K562 (cell line): ENCODE data around the gene RNF181. TPM values are rescaled to one million over a fixed set of nuclear protein-coding genes. Genes with fewer than 3 reads are reported as not detected.
A peak's percentile ranks its signal among the peaks of the same experiment; 100 is the strongest.

Experiments
- CC2D1A ChIP-seq: fragments of 450-650 bp; IDR thresholded peaks from 2 replicates; pipeline ENCODE4 v1.6.1; 2017; ENCODE audit warnings: mild to moderate bottlenecking
- DIDO1 ChIP-seq: fragments of 450-650 bp; IDR thresholded peaks from 2 replicates; pipeline ENCODE4 v1.6.1; 2016; ENCODE audit warnings: low read depth, missing biosample characterization, missing genetic modification characterization
- ETV1 ChIP-seq: fragments of 450-650 bp; conservative IDR thresholded peaks from 2 replicates; pipeline ENCODE4 v1.6.1; 2016; ENCODE audit warnings: missing genetic modification characterization, control low read depth, low read depth, missing compliant biosample characterization
- PRDM10 ChIP-seq: fragments of 450-650 bp; IDR thresholded peaks from 2 replicates; pipeline ENCODE4 v1.6.1; 2018; ENCODE audit not compliant: partially characterized antibody
- PURB ChIP-seq: sonication (generic); formaldehyde crosslinking; IDR thresholded peaks from 2 replicates; pipeline ENCODE4 v1.9.0; 2021; ENCODE audit warnings: low read depth, mild to moderate bottlenecking, missing genetic modification reagents
- SFPQ ChIP-seq: fragments of 200-400 bp; formaldehyde crosslinking; IDR thresholded peaks from 2 replicates; pipeline ENCODE4 v1.6.1; 2017; ENCODE audit warnings: mild to moderate bottlenecking, low read depth, low read length, moderate library complexity
- ZFP30 ChIP-seq: fragments of 250-450 bp; sonication (Bioruptor Pico); IDR thresholded peaks from 2 replicates; pipeline ENCODE4 v1.8.0; 2022; ENCODE audit warnings: moderate library complexity, mild to moderate bottlenecking, inconsistent platforms, borderline replicate concordance
- ZMIZ1 ChIP-seq, 2 experiments: fragments of 150-350 bp in 1 of 2; IDR thresholded peaks; 2 replicates each; pipeline ENCODE4 v1.6.1; 2012 to 2016; ENCODE audit warnings: low read depth in 2 of 2, low read length in 2 of 2, mild to moderate bottlenecking in 1 of 2, moderate library complexity in 1 of 2
- ZNF263 ChIP-seq: sonication (generic); formaldehyde crosslinking; IDR thresholded peaks from 2 replicates; pipeline ENCODE4 v1.8.0; 2022; ENCODE audit warnings: mild to moderate bottlenecking, missing genetic modification reagents, borderline replicate concordance
- ZNF586 ChIP-seq: fragments of 450-650 bp; formaldehyde crosslinking; conservative IDR thresholded peaks from 2 replicates; pipeline ENCODE4 v1.4.0; 2020; ENCODE audit warnings: mild to moderate bottlenecking, moderate library complexity
- ZNF780A ChIP-seq: fragments of 250-450 bp; sonication (Bioruptor Pico); IDR thresholded peaks from 2 replicates; pipeline ENCODE4 v1.5.0; 2021; ENCODE audit warnings: mild to moderate bottlenecking
- polyA plus RNA-seq, 8 experiments: library from polyadenylated mRNA; depleted of rRNA in 4 of 8; stranded (reverse) in 5 of 8; unstranded in 3 of 8; fragments of >200 nt; fragmentation: Nextera tagmentation in 2 of 8; fragmentation: Illumina TruSeq in 1 of 8; extraction: Ambion mirVana in 2 of 8; extraction: Trizol in 1 of 8; gene quantifications; 2 replicates each; pipeline versions ENCODE4 v1.2.1 to v1.2.3, GENCODE V29; 2011 to 2014; ENCODE audit warnings: inconsistent platforms in 1 of 8, missing spikeins in 1 of 8
- total RNA-seq, 7 experiments: library from RNA; depleted of rRNA in 6 of 7; stranded (reverse); fragments of >200 nt in 6 of 7; fragmentation: Illumina TruSeq in 2 of 7; extraction: Trizol in 2 of 7; gene quantifications; 2 replicates each; pipeline versions ENCODE4 v1.2.1 to v1.2.3, GENCODE V29; 2011 to 2021; ENCODE audit warnings: low replicate concordance in 1 of 7

The RNF181 gene
- total and polyA plus RNA-seq, 9 of the 15 experiments (the other 6 are each of a cell fraction or from before 2014, with no cell fraction given), result 139 to 492 (median 253) TPM

GRCh38 chr2:85584857-85585780, 10.4 kb upstream of the RNF181 start (continued):
- TF ChIP-seq PRDM10, result peak; percentile 91
- no peak for TF ChIP-seq ZFP30
- TF ChIP-seq ETV1, result peak; percentile 95
- 0 out of 4 replicates have a peak, but pooled peaks of 1 of the 2 experiments have one; percentile 41 for TF ChIP-seq ZMIZ1 (IDR thresholded peaks at IDR 0.05; ENCODE audit: low read depth in 2 of 2, low read length in 2 of 2)
- TF ChIP-seq CC2D1A, result no peak
- no peak for TF ChIP-seq DIDO1
- TF ChIP-seq SFPQ, result no peak
- TF ChIP-seq ZNF586 (CRISPR knock-in tag), result no peak
- TF ChIP-seq ZNF780A (CRISPR knock-in tag), result no peak
- peak; percentile 70; the same call in 1 of the 2 replicates for TF ChIP-seq ZNF263 (CRISPR knock-in tag)
- no peak for TF ChIP-seq PURB (CRISPR knock-in tag)
